ENCODE measurements around the gene MTERF4.

- TF ChIP-seq POLR2AphosphoS5 (IDR thresholded peaks at IDR 0.05; ENCODE audit: low read depth, low read length) (no peak), ATF2 (IDR thresholded peaks at IDR 0.05; ENCODE audit: low read length) (no peak), CBX8 (IDR thresholded peaks at IDR 0.05; ENCODE audit: borderline replicate concordance, low read depth, low read length) (no peak), PHF8 (conservative IDR thresholded peaks at IDR 0.05; ENCODE audit: low read depth, low read length) (no peak), CTCF (IDR thresholded peaks at IDR 0.05; ENCODE audit: control extremely low read depth in 1 of 3, insufficient read depth in 1 of 3, low read depth in 1 of 3, low read length in 3 of 3) (no peak), SP1 (IDR thresholded peaks at IDR 0.05; ENCODE audit: low read depth, low read length) (no peak), BCL11A (IDR thresholded peaks at IDR 0.05; ENCODE audit: low read depth in 2 of 2, low read length in 2 of 2) (no peak), SIX5 (IDR thresholded peaks at IDR 0.05; ENCODE audit: low read depth, low read length) (no peak), BRCA1 (IDR thresholded peaks at IDR 0.05; ENCODE audit: low read depth, low read length) (no peak), POLR2A (IDR thresholded peaks at IDR 0.05; ENCODE audit: control extremely low read depth in 1 of 2, low read depth in 2 of 2, low read length in 2 of 2) (no peak), HDAC2 (IDR thresholded peaks at IDR 0.05; ENCODE audit: borderline replicate concordance in 1 of 2, low read depth in 2 of 2, low read length in 2 of 2) (no peak), ATF3 (IDR thresholded peaks at IDR 0.05; ENCODE audit: insufficient read depth, low read depth, low read length) (no peak), EZH2 (IDR thresholded peaks at IDR 0.05; ENCODE audit: low read depth, low read length, severe bottlenecking) (no peak)
Measured at GRCh38 chr2:241070811-241071676, 31.0 kb downstream of the MTERF4 start.

Data from H1 (cell line).